ENCODE results near the gene SP100.

Gene SP100

GRCh38 chr2:230410861-230411569 is 5.0 kb upstream of the SP100 start:
- no peak for TF ChIP-seq YY1 (IDR thresholded peaks at IDR 0.05; ENCODE audit: low read depth)
- TF ChIP-seq MAX (IDR thresholded peaks at IDR 0.05) = no peak
- no peak for TF ChIP-seq NFIC (IDR thresholded peaks at IDR 0.05)
- TF ChIP-seq CREB1 (IDR thresholded peaks at IDR 0.05; ENCODE audit: low read depth) = no peak
- no peak for TF ChIP-seq EP300 (IDR thresholded peaks at IDR 0.05; ENCODE audit: borderline replicate concordance)
- no peak for TF ChIP-seq TEAD4 (IDR thresholded peaks at IDR 0.05)
- TF ChIP-seq EGR1 (IDR thresholded peaks at IDR 0.05) = no peak
- TF ChIP-seq RAD21 (IDR thresholded peaks at IDR 0.05; ENCODE audit: low read depth) = no peak
- no peak for TF ChIP-seq ZBTB7A (IDR thresholded peaks at IDR 0.05; ENCODE audit: low read depth)
- TF ChIP-seq REST (IDR thresholded peaks at IDR 0.05; ENCODE audit: low read depth) = no peak
- no peak for TF ChIP-seq TCF12 (IDR thresholded peaks at IDR 0.05; ENCODE audit: low read depth)
- TF ChIP-seq FOXM1 (IDR thresholded peaks at IDR 0.05; ENCODE audit: borderline replicate concordance, low read depth) = no peak
- TF ChIP-seq USF1 (IDR thresholded peaks at IDR 0.05) = no peak
- TF ChIP-seq TAF1 (IDR thresholded peaks at IDR 0.05; ENCODE audit: low read depth) = no peak
- no peak for TF ChIP-seq CEBPB (IDR thresholded peaks at IDR 0.05)

GRCh38 chr2:230411570-230412370 is 4.2 kb upstream of the SP100 start:
- TF ChIP-seq EP300 (IDR thresholded peaks at IDR 0.05; ENCODE audit: borderline replicate concordance) (no peak), CREB1 (IDR thresholded peaks at IDR 0.05; ENCODE audit: low read depth) (no peak), ZBTB7A (IDR thresholded peaks at IDR 0.05; ENCODE audit: low read depth) (no peak), RAD21 (IDR thresholded peaks at IDR 0.05; ENCODE audit: low read depth) (no peak), YY1 (IDR thresholded peaks at IDR 0.05; ENCODE audit: low read depth) (no peak), MAX (IDR thresholded peaks at IDR 0.05) (peak; percentile 32; the same call in 1 of the 2 replicates), NFIC (IDR thresholded peaks at IDR 0.05) (no peak), EGR1 (IDR thresholded peaks at IDR 0.05) (no peak)

GRCh38 chr2:230412371-230412711 is 3.7 kb upstream of the SP100 start:
- TF ChIP-seq TAF1 (IDR thresholded peaks at IDR 0.05; ENCODE audit: low read depth) (no peak), MAX (IDR thresholded peaks at IDR 0.05) (no peak), CEBPB (IDR thresholded peaks at IDR 0.05) (no peak), YY1 (IDR thresholded peaks at IDR 0.05; ENCODE audit: low read depth) (no peak), USF1 (IDR thresholded peaks at IDR 0.05) (no peak), RAD21 (IDR thresholded peaks at IDR 0.05; ENCODE audit: low read depth) (no peak), FOXM1 (IDR thresholded peaks at IDR 0.05; ENCODE audit: borderline replicate concordance, low read depth) (no peak), ZBTB7A (IDR thresholded peaks at IDR 0.05; ENCODE audit: low read depth) (no peak), REST (IDR thresholded peaks at IDR 0.05; ENCODE audit: low read depth) (no peak), EP300 (IDR thresholded peaks at IDR 0.05; ENCODE audit: borderline replicate concordance) (no peak), CREB1 (IDR thresholded peaks at IDR 0.05; ENCODE audit: low read depth) (no peak), NFIC (IDR thresholded peaks at IDR 0.05) (no peak), TEAD4 (IDR thresholded peaks at IDR 0.05) (no peak), EGR1 (IDR thresholded peaks at IDR 0.05) (no peak), TCF12 (IDR thresholded peaks at IDR 0.05; ENCODE audit: low read depth) (no peak)

GRCh38 chr2:230412846-230413245 is 3.2 kb upstream of the SP100 start:
- TF ChIP-seq TEAD4 (IDR thresholded peaks at IDR 0.05) (no peak), FOXM1 (IDR thresholded peaks at IDR 0.05; ENCODE audit: borderline replicate concordance, low read depth) (no peak), CREB1 (IDR thresholded peaks at IDR 0.05; ENCODE audit: low read depth) (no peak), EGR1 (IDR thresholded peaks at IDR 0.05) (no peak), YY1 (IDR thresholded peaks at IDR 0.05; ENCODE audit: low read depth) (no peak), MAX (IDR thresholded peaks at IDR 0.05) (no peak), EP300 (IDR thresholded peaks at IDR 0.05; ENCODE audit: borderline replicate concordance) (no peak), USF1 (IDR thresholded peaks at IDR 0.05) (no peak), RAD21 (IDR thresholded peaks at IDR 0.05; ENCODE audit: low read depth) (no peak), NFIC (IDR thresholded peaks at IDR 0.05) (no peak), REST (IDR thresholded peaks at IDR 0.05; ENCODE audit: low read depth) (no peak), TCF12 (IDR thresholded peaks at IDR 0.05; ENCODE audit: low read depth) (no peak), ZBTB7A (IDR thresholded peaks at IDR 0.05; ENCODE audit: low read depth) (no peak), TAF1 (IDR thresholded peaks at IDR 0.05; ENCODE audit: low read depth) (no peak), CEBPB (IDR thresholded peaks at IDR 0.05) (no peak)

Measured in Ishikawa (cell line).